ENCODE results near the gene RNF152.
"Not testable (repeated sequence)": the region's sequence is repeated elsewhere in the genome, so short reads cannot be mapped to it uniquely, and the experiment has no call there.

Gene RNF152

DNA sequence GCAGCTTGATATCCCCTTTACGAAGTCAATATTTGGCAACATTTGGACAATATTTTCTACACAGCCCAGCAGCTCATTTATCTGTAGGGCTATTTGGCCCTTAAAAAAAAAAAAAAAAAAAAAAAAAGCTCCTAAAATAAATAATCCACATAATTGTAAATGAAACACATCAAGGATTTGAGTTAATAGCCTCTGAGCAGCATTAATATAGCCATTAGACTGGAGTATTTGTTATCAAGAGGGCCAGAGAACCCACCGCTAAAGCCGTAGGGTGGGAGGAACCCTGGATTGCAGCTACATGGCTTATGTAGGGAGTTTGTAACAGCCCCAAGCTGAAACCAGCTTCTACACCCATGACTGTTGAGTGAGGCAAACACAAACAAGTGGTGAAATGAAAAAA lies 84.5 kb downstream of the RNF152 start:
- no peak for DNase-seq

- no peak for DNase-seq
Observed at GRCh38 chr18:61803393-61803792, 89.4 kb downstream of the RNF152 start.

- no peak for DNase-seq
Observed at GRCh38 chr18:61797696-61798590, 94.9 kb downstream of the RNF152 start.

- no peak for DNase-seq
Observed at GRCh38 chr18:61791031-61791430, 101.8 kb downstream of the RNF152 start.

DNA sequence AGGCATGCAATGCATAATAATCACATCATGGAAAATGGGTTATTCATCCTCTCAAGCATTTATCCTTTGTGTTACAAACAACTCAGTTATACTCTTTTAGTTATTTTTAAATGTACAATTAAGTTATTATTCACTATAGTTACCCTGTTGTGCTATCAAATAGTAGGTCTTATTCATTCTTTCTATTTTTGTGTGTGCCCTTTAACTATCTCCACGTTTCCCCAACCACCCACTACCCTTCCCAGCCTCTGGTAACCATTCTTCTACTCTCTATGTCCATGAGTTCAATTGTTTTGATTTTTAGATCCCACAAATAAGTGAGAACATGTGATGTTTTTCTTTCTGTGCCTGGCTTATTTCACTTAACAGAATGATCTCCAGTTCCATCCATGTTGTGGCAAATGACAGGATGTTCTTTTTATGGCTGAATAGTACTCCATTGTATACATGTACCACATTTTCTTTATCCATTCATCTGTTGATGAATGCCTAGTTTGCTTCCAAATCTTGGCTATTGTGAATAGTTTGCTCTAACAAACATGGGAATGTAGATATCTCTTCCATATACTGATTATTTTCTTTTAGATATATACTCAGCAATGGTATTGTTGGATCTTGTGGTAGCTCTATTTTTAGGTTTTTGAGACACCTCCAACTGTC lies 105.7 kb downstream of the RNF152 start:
- DNase-seq: not testable (repeated sequence)

GRCh38 chr18:61785588-61785987 lies 107.2 kb downstream of the RNF152 start:
- DNase-seq: no peak

- DNase-seq: no peak
Observed at GRCh38 chr18:61784834-61785233, 108.0 kb downstream of the RNF152 start.

DNA sequence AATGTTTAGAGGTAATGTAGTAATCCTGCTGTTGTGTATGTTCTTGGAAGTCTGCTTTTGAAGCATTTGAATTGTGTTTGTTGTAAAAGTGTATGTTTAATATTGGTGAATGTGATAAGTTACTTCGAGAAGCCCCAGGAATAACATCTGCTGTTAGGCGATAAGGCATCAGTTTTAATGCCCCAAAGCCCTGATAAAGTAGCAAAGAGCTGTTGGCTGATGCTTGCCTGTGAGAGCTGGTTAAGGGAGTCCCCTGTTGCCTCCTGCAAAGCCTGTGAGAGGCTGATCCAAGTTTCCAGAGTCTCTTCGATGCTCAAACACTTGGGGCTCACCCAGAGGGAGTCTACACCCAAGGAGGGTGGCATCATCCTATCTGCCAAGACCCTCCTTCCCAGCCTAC lies 110.3 kb downstream of the RNF152 start:
- no peak for DNase-seq

DNA sequence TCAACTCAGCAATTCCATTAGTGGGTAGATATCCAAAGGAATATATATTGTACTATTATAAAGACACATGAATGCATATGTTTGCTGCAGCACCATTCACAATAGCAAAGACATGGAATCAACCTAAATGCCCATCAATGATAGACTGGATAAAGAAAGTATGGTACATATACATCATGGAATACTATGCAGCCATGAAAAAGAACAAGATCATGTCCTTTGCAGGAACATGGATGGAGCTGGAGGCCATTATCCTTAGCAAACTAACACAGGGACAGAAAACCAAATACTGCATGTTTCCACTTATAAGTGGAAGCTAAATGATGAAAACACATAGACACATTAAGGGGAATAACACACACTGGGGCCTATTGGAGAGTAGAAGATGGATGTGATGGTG lies 116.6 kb downstream of the RNF152 start:
- not testable (repeated sequence) for DNase-seq

GRCh38 chr18:61774846-61775245 lies 118.0 kb downstream of the RNF152 start:
- DNase-seq: no peak

DNA sequence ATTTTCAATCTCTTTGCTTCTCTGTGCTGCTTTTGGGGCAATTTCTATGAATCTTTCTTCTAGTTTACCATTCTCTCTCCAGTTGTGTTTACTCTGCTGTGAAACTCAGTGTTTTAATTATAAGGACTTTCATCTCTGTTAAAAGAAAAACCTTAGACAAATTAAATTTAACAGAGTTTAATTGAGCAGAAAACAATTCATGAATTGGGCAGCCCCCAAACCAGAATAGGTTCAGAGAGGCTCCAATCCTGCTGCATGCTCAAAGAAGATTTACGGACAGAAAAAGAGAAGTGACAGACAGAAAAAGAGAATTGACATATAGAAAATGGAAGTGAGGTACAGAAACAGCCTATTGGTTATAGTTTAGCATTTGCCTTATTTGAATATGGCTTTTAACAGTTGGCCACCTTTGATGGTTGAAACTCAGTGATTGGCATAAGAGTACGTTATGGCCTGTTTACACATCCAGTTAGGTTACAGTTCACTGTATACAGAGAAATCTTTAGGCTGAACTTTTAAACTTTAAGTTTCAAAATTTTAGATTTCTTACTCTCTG lies 120.4 kb downstream of the RNF152 start:
- no peak for DNase-seq

- no peak for DNase-seq
Observed at GRCh38 chr18:61771861-61772260, 120.9 kb downstream of the RNF152 start.

- DNase-seq: no peak
Observed at GRCh38 chr18:61770279-61770678, 122.5 kb downstream of the RNF152 start.

DNA sequence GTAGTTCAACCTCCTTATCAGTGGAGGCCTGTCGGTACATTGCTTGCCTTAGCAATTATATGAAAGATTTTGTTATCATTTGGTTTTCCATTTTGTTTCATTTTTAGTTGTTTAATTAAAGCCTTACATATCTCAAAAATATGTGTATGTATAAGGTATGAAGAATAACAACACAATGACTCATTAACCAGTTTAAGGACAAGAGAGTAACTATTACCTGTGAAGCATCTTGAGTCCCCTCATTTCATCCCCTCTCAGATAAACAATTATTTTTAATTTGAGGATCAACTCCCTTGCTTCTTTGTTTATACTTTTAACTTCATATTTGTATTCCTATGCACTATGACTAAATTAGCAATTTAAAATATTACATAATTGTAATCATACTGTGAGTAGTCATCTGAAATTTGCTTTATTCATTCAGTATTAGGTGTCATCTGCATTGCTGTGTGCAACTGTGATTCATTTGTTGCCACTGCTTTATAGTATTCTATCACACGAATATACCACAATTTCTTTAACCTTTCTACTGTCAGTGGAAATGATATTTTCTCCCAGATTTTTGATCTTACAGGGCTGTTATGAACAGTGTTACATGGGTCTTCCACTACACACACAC lies 126.4 kb downstream of the RNF152 start:
- DNase-seq: no peak

DNA sequence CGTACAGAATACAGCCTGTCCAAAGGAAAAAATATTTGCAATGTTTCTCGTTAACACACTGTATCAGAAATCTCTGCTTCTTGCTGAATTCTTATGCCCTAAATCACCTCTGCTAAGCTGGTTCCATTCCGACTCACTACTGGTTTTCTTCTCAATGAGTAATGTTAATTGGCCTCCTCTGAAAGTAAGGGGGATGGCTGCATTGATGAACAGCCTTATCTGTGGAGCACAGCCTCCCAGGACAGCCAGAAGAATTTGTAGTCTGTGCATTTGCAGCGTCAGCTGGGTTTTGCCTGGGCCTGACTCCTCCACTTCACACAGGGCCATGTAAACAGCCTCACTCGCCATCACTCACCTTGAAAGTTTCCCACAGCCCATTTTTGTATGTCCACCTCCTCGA lies 127.7 kb downstream of the RNF152 start:
- DNase-seq: no peak

DNA sequence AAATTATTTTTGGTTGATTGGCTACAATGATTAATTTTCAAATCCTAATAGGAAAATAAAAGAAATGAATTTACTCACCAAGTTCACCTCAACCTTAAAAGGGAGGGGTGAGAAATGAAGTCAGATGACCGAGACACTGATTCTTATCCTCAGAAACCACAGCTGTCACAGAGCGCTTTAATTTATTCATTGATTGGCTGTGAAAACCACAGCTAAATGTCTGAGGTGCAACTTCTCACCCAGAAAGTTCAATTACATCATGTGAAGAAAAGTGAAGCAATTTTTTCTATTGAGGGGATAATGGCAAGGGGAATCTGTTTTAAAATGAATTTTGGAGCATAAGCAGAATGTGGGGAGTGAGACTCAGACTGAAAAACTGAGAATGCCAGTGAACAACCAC lies 128.4 kb downstream of the RNF152 start:
- DNase-seq: no peak

DNA sequence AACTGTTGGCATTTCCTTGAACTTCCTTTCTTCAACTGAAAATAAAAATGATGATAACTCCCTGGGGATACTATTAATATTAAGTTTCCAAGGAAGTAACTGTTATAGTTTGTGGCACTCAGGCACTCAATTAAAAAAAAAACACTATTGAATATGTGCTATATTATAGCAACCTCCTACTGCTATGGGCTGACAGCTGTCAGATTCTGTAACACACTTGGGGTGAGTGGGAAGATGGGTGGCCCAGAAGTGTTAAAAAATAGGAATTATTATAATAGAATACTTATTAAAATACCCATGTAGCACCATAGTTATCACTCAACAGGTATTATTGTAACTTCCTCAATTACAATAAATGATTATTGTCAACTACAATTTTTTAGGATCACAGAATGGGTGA lies 130.9 kb downstream of the RNF152 start:
- DNase-seq: no peak

Data from GF-D8 (cell line).